ENCODE data around the gene MKNK2. TPM values are rescaled to one million over a fixed set of nuclear protein-coding genes. Genes with fewer than 3 reads are reported as not detected.
A peak's percentile ranks its signal among the peaks of the same experiment; 100 is the strongest.

The MKNK2 gene
- total RNA-seq, 1 donor from 2014 or later = 314 TPM

GRCh38 chr19:2048104-2048958, 2.7 kb downstream of the MKNK2 start:
- H3K9me3 ChIP-seq = no peaks in the 10 kb centered on the region
- TF ChIP-seq CTCF (IDR thresholded peaks at IDR 0.05) = no peak
- ATAC-seq = no peak
- H3K4me1 ChIP-seq = peaks cover 76% of the 10 kb centered on the region
- H3K4me3 ChIP-seq = peak overlapping the region; percentile 97
- peaks cover 57% of the 10 kb centered on the region for H3K36me3 ChIP-seq
- DNase-seq = no peak
- H3K27me3 ChIP-seq = no peaks in the 10 kb centered on the region
- peak overlapping the region; percentile 95 for H3K27ac ChIP-seq
- intact Hi-C loops (cut with DNase I) = no loop called here

GRCh38 chr19:2047449-2048103, 3.5 kb downstream of the MKNK2 start:
- intact Hi-C loops (cut with DNase I) = no loop called here
- H3K4me1 ChIP-seq = peaks cover 83% of the 10 kb centered on the region
- peaks cover 65% of the 10 kb centered on the region for H3K36me3 ChIP-seq
- H3K27ac ChIP-seq = peak overlapping the region; percentile 95
- ATAC-seq (no peak), DNase-seq (peak; percentile 89)
- TF ChIP-seq CTCF (IDR thresholded peaks at IDR 0.05) = no peak
- no peaks in the 10 kb centered on the region for H3K27me3 ChIP-seq
- no peaks in the 10 kb centered on the region for H3K9me3 ChIP-seq
- H3K4me3 ChIP-seq = peak overlapping the region; percentile 97

GRCh38 chr19:2047076-2047448, 4.0 kb downstream of the MKNK2 start:
- no peaks in the 10 kb centered on the region for H3K27me3 ChIP-seq
- intact Hi-C loops (cut with DNase I) = no loop called here
- H3K27ac ChIP-seq = peak overlapping the region; percentile 95
- ATAC-seq (no peak), DNase-seq (no peak)
- peak overlapping the region; percentile 97 for H3K4me3 ChIP-seq
- peaks cover 83% of the 10 kb centered on the region for H3K4me1 ChIP-seq
- no peaks in the 10 kb centered on the region for H3K9me3 ChIP-seq
- no peak for TF ChIP-seq CTCF (IDR thresholded peaks at IDR 0.05)
- peaks cover 69% of the 10 kb centered on the region for H3K36me3 ChIP-seq

- intact Hi-C loops (cut with DNase I) = no loop called here
- DNase-seq = no peak
- no peak overlapping the region for H3K4me3 ChIP-seq
- peaks cover 81% of the 10 kb centered on the region for H3K4me1 ChIP-seq
- TF ChIP-seq CTCF (IDR thresholded peaks at IDR 0.05) = no peak
- H3K27me3 ChIP-seq = no peaks in the 10 kb centered on the region
- H3K36me3 ChIP-seq = peaks cover 74% of the 10 kb centered on the region
- peak overlapping the region; percentile 47 for H3K27ac ChIP-seq
- ATAC-seq = no peak
- H3K9me3 ChIP-seq = no peaks in the 10 kb centered on the region
These were observed 4.8 kb downstream of the MKNK2 start for GRCh38 chr19:2046046-2046907.

- no peaks in the 10 kb centered on the region for H3K27me3 ChIP-seq
- no peak for TF ChIP-seq CTCF (IDR thresholded peaks at IDR 0.05)
- H3K4me3 ChIP-seq = no peak overlapping the region
- no peak for DNase-seq
- peak overlapping the region; percentile 47 for H3K27ac ChIP-seq
- intact Hi-C loops (cut with DNase I) = no loop called here
- H3K9me3 ChIP-seq = no peaks in the 10 kb centered on the region
- no peak for ATAC-seq
- peaks cover 88% of the 10 kb centered on the region for H3K4me1 ChIP-seq
- H3K36me3 ChIP-seq = peaks cover 81% of the 10 kb centered on the region
These were observed 5.5 kb downstream of the MKNK2 start for GRCh38 chr19:2045501-2046045.
